Omental fat pad (tissue), 4 donors: ENCODE measurements around the gene ZNF37A. TPM values are rescaled to one million over a fixed set of nuclear protein-coding genes. Genes with fewer than 3 reads are reported as not detected.
"Not testable (repeated sequence)": the region's sequence is repeated elsewhere in the genome, so short reads cannot be mapped to it uniquely, and the experiment has no call there.

Experiments used
- ATAC-seq: fragments of 150-250 bp; one replicate; pipeline ENCODE4 v1.9.1; 2016; ENCODE audit warnings: mild to moderate bottlenecking, moderate library complexity; ENCODE audit not compliant: low FRiP score
- DNase-seq: peaks from one replicate; pipeline ENCODE4 v3.0.0-alpha.2; 2019; ENCODE audit warnings: low spot score
- total RNA-seq, 4 donors: library from RNA; depleted of rRNA; stranded (reverse); fragments of >200 nt; gene quantifications; one replicate each; pipeline ENCODE4 v1.1.0, GENCODE V29; 2016
- TF ChIP-seq, protein P1 (sequence below), 3 donors: fragments of 450-650 bp; IDR thresholded peaks; one replicate each; pipeline ENCODE4 v1.5.1; 2016 to 2017; ENCODE audit warnings: antibody characterized with exemption in 3 of 3, mild to moderate bottlenecking in 3 of 3, moderate library complexity in 2 of 3

Gene ZNF37A
- total RNA-seq, 4 donors from 2014 or later = 15.0 to 27.0 (median 20.7) TPM

DNA sequence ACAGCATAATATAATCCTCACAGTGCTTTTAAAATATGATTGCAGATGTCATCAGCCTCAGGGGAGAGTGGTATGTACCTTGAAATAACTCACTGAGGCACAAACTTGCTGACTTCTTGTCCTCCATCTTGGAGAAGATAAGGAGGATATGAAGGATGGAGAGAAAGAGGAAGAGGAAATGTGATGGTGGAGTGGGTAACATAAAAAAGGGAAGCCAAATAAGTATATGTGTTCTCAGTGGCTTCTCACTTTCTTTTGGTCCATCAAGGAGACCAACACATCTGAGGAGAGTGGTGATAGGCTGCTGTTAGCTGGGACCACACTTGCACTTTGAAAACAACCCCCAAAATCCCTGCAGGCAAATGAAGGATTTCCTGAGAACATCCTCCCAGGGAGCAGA lies 21.6 kb upstream of the ZNF37A start:
- TF ChIP-seq, protein P1, sequence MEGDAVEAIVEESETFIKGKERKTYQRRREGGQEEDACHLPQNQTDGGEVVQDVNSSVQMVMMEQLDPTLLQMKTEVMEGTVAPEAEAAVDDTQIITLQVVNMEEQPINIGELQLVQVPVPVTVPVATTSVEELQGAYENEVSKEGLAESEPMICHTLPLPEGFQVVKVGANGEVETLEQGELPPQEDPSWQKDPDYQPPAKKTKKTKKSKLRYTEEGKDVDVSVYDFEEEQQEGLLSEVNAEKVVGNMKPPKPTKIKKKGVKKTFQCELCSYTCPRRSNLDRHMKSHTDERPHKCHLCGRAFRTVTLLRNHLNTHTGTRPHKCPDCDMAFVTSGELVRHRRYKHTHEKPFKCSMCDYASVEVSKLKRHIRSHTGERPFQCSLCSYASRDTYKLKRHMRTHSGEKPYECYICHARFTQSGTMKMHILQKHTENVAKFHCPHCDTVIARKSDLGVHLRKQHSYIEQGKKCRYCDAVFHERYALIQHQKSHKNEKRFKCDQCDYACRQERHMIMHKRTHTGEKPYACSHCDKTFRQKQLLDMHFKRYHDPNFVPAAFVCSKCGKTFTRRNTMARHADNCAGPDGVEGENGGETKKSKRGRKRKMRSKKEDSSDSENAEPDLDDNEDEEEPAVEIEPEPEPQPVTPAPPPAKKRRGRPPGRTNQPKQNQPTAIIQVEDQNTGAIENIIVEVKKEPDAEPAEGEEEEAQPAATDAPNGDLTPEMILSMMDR (IDR thresholded peaks at IDR 0.05) = no peak
- ATAC-seq = no peak
- no peak for DNase-seq

DNA sequence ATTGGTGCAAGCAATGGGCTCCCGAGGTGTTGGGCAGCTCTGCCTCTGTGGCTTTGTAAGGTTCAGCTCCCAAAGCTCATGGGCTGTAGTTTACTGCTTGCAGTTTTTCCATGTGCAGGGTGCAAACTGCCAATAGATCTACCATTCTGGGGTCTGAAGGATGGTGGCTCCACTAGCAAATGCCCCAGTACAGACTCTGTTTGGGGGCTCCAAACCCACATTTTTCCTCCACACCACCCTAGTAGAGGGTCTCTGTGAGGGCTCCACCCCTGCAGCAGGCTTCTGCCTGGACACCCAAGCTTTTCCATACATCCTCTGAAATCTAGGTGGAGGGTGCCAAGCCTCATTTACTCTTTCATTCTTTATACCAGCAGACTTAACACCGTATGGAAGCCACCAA lies 17.4 kb upstream of the ZNF37A start:
- TF ChIP-seq, protein P1 (IDR thresholded peaks at IDR 0.05) = no peak
- DNase-seq = no peak
- no peak for ATAC-seq

DNA sequence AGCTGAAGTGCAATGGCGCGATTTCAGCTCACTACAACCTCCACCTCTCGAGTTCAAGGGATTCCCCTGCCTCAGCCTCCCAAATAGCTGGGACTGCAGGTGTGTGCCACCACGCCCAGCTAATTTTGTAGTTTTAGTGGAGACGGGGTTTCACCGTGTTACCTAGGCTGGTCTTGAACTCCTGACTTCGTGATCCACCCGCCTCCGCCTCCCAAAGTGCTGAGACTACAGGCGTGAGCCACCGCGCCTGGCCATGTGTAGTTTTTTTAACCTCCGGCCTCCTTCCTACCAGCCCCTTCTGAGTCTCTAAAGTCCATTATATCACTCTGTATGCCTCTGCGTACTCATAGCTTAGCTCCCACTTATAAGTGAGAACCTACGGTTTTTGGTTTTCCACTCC lies 819 bp upstream of the ZNF37A start:
- DNase-seq, ATAC-seq: not testable (repeated sequence)

DNA sequence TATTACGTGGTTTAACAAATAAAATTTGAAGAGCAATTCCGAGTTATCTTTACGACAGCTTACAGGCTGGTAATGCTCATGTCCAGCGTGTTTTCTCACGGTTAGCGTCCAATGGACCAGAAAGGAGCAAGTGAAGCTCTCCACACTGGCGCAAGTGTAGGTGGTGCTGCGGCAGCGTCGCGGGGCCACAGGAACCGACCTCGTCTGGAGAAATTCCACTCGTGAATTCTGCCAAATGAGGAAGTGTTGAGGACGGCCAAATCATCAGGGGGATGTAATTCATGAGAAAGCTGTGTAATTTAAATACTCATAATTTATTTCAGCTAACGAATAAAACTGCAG lies 350 bp upstream of the ZNF37A start:
- peak; percentile 5 for ATAC-seq
- no peak for DNase-seq
- TF ChIP-seq, protein P1 (IDR thresholded peaks at IDR 0.05) = no peak

DNA sequence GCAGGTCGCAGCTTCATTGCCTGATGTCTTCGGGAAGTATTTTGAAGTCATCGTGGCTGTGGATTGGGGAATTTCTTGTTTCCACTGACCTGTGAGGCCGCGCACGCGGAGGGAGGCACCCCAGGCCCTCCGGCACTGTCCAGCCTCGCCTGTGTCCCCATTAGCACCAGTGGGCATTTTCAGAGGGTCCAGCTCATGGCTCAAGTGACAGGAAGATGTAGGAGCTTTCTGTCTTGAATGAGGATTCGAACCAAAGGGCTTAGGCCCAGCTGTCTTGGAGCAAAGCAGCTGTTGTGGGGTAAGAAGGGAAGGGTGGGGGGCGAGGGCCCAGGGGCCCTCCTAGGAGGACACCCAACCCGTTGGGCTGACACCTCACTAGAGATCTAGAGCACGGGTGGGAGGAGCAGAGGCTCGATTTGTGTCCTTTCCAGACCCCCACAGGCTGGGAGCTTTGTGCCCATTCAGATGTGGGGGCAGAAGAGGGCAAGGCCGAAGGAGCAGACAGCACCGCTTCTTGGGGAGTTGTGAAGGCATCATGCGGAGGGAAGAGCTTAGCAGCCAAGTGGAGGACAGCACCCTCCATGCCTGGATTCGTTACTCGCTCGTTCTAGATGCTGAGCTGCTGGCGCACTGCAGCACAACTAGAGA lies 914 bp downstream of the ZNF37A start:
- TF ChIP-seq, protein P1 (IDR thresholded peaks at IDR 0.05) = no peak
- ATAC-seq (no peak), DNase-seq (no peak)

DNA sequence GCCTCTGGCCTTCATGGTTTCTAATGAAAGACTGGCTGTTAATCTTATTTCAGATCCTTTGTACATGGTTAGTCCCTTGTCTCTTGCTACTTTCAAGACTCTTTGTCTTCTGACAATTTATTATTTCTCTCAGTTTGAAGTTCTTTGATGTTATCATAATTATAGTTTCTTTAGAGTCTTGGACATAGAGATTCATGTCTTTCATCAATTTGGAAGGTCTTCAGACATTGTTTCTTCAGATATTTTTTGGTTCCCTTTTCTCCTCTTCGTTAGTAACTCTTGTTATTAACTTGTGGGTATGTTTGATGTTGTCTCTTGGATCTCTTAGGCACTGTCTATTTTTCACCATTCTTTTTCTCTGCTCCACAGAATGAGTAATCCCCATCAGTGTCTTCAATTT lies 8.7 kb downstream of the ZNF37A start:
- no peak for ATAC-seq
- TF ChIP-seq, protein P1 (IDR thresholded peaks at IDR 0.05) = no peak
- no peak for DNase-seq

DNA sequence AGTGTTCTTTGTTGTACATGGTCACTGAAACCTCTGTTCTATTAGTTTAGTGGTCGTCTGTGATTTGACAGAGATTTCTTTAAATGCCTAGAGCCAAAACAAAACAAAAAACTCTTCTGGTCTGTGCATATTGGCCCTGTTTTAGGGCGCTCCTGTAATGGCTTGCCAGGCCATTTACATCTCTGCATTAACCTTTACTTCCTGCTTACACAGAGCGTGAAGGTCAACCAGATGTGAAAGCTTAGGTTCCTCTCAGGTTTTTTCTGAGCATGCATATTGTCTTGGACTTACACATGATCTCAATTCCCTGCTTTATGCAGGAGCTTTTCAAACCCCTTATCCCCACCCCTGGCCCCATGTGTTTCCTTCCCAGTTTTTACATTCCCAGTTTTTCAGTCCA lies 9.6 kb downstream of the ZNF37A start:
- ATAC-seq = no peak
- DNase-seq = no peak
- TF ChIP-seq, protein P1 (IDR thresholded peaks at IDR 0.05) = no peak
